ENCODE results near the gene NDUFA6.
"Not testable (repeated sequence)": the region's sequence is repeated elsewhere in the genome, so short reads cannot be mapped to it uniquely, and the experiment has no call there.

Gene NDUFA6

DNA sequence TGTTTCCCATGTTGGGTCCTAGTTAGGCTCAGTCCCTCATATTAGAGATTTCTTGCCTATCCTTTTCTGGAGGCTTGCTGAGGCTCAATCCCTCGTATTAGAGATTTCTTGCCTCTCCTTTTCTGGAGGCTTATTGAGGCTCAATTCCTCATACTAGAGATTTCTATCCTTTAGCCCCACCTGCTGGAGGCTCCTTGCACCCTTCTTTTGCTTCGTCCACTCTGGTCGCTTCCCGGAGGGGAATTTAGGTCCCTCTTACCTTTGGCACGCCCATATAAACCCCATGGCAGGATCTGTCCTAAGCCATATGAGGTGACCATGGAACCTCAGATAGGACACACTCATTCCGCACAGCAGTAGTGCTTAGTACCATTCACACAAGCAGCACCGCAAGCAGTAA, 24.1 kb upstream of the NDUFA6 start:
- DNase-seq (ENCODE audit: low read depth in 1 of 2, low spot score in 1 of 2): no peak

DNA sequence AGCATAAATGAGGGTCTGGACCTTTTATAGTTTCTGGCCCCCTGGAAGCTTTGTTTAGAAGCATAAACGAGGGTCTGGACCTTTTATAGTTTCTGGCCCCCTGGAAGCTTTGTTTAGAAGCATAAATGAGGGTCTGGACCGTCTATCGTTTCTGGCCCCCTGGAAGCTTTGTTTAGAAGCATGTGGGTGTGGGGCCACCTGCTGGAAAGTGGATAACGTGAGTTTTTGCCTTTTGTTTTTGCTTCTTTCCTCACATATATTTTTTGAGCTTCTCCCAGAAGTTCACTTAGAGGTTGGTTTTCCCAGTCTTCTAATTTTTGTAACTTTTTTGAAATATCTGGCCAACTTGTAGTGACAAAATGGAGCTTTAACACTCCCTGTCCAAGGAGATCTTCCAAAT, 22.2 kb upstream of the NDUFA6 start:
- not testable (repeated sequence) for DNase-seq (ENCODE audit: low read depth in 1 of 2, low spot score in 1 of 2)

DNA sequence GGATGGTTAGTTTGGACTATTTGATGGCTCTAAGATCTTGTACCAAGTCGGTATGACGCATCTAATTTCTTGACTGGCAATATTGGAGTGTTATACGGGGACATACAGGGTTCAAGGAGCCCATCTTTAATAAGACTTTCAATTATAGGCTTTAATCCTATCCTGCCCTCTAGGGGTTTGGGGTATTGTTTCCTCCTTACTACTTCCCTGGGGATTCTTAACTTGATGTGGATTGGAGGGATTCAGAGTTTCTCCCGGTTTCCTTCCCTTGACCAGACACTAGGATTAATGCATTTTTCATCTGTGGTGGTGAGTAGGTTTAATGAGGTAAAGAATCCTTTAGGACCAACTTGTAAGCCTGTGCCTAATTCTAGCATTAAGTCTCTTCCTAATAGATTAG, 21.2 kb upstream of the NDUFA6 start:
- no peak for DNase-seq (ENCODE audit: low read depth in 1 of 2, low spot score in 1 of 2)

DNA sequence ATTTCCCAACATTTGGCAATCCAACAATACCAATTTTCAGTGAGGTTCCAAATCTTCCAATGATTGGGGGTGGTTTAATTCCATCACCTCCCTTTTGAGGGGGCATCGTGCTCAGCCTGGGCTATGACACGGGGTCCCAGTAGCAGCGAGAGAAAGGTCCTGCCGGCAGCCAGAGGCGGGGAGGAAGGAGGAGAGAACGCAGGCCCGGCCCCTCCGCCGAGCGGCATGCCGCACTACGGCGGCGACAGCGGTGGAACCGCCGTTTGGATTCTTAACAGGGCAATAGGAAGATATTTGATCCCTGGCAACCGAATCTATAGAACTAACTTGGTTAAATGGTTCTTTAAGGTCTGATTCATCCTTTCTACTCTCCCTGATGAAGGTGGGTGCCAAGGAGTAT, 18.3 kb upstream of the NDUFA6 start:
- no peak for DNase-seq (ENCODE audit: low read depth in 1 of 2, low spot score in 1 of 2)

DNA sequence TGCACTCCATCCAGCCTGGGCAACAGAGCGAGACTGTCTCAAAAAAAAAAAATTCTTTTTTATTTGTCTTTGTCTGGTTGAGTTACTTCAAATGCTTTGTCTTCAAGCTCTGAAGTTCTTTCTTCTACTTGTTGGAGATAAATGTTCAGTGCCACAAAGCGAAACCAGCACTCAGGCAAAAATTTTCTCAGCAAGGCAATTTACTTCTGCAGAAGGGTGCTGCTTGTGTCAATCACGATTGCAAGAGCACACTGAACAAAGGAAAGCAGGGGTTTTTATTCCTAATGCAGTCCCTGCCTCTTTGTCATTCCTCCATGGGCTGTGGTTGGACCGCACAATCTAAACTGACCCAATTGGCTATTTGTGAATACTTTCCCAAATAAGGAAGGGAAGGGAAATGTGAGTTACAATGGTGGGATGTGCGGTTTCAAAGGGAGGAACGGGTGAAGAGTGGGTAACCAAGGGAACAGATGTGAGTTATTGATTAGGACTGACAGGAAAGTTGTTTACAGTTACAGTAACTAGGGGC, 13.8 kb upstream of the NDUFA6 start:
- DNase-seq (ENCODE audit: low read depth in 1 of 2, low spot score in 1 of 2): not testable (repeated sequence)

DNA sequence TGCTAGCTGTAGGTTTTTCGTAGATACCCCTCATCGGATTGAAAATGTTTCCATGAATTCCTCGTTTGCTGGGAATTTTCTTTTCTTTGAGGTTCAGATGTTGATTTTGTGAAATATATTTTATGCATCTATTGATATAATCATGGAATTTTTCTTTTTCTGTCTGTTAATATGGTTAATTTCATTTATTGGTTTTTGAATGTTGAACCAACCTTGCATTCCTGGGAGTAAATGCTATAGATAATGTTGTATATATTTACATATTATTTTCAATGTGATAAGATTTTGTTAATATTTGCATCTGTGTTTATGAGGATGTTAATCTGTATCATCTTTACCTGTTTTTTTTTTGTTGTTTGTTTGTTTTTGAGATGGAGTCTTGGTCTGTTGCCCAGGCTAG, 10.6 kb upstream of the NDUFA6 start:
- DNase-seq (ENCODE audit: low read depth in 1 of 2, low spot score in 1 of 2): no peak

DNA sequence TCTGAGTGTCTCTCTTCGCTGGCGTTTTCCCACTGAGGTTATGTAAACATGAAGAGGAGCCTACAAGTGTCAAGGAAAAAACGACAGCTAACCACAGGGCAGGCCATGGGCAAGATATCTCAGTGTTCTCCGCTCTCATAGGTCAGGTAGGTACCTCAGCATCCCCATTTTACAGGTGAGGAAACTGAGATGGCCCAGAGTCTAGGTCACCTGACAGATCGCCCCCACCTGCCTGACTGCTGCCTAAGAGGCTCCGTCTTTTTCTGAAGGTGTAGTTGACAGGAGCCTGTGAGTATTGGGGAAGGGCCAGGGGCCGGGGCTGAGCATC, 847 bp upstream of the NDUFA6 start:
- no peak for DNase-seq (ENCODE audit: low read depth in 1 of 2, low spot score in 1 of 2)

DNA sequence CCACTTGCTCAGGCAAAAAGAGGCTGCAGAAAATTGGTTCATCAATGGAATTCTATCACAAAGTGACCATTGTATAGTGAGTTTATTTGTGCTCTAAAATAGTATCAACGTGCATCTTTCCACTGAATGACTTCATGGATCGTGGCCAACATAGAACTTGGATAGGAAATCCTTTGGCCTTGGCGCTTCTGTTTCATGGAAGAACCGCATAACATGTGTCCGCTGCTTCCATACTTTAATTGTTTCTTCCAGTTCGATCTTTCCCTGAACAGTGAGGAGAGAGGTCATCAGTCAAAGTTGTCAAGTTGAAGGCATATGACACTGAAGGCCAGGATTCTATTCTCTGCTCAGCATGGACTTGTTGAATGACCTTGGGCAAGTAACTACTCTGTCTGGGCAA, 4.5 kb downstream of the NDUFA6 start:
- no peak for DNase-seq (ENCODE audit: low read depth in 1 of 2, low spot score in 1 of 2)

DNA sequence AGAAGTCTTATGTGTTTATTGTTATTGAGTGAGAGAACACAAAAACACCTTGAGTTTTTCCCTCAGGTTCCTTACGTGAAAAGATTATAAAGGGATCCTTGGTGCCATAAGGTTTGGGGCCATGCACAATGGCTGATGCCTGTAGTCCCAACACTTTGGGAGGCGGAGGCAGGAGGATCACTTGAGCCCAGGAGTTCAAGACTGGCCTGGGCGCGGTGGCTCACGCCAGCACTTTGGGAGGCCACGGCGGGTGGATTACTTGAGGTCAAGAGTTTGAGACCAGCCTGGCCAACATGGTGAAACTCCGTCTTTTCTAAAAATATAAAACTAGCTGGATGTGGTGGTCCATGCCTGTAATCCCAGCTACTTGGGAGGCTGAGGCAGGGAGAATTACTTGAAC, 5.7 kb downstream of the NDUFA6 start:
- DNase-seq (ENCODE audit: low read depth in 1 of 2, low spot score in 1 of 2): no peak

DNA sequence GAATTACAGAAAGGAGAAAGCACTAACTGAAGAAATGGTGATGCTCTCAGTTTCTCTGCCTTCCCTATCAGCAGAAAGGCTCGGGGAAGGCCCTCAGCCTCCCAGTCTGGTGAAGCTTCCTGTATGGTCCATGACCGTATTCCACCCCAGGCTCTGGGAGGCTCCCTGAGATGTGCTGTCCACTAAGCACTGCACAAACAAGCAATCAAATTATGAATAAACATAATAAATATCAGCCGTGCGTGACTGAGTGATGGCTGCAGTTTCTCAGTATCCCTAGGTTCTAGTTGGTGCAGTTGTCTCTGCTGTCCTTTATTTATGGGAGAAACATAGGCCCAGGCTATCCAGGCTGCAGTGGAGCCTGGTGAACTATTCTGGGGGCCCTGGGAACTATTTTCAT, 7.5 kb downstream of the NDUFA6 start:
- no peak for DNase-seq (ENCODE audit: low read depth in 1 of 2, low spot score in 1 of 2)

DNA sequence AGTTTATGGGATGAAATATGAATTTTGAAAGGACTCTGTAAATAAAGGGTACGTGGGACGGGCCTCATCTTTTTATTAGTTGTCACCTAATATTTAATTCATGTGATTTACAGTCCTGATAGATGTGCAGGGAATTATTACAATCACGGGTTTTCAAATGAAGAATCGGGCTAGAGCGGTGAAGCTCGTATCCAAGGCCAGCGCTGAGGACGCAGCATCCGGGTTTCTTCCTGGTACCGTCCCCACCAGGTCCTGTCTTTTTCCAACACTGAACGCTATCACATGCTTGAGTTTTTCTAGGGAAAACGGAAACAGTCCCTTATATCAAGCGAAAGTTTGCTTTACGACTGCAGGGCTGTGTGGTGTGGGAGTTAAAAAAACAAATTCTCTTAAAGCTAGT, 10.3 kb downstream of the NDUFA6 start:
- no peak for DNase-seq (ENCODE audit: low read depth in 1 of 2, low spot score in 1 of 2)

DNA sequence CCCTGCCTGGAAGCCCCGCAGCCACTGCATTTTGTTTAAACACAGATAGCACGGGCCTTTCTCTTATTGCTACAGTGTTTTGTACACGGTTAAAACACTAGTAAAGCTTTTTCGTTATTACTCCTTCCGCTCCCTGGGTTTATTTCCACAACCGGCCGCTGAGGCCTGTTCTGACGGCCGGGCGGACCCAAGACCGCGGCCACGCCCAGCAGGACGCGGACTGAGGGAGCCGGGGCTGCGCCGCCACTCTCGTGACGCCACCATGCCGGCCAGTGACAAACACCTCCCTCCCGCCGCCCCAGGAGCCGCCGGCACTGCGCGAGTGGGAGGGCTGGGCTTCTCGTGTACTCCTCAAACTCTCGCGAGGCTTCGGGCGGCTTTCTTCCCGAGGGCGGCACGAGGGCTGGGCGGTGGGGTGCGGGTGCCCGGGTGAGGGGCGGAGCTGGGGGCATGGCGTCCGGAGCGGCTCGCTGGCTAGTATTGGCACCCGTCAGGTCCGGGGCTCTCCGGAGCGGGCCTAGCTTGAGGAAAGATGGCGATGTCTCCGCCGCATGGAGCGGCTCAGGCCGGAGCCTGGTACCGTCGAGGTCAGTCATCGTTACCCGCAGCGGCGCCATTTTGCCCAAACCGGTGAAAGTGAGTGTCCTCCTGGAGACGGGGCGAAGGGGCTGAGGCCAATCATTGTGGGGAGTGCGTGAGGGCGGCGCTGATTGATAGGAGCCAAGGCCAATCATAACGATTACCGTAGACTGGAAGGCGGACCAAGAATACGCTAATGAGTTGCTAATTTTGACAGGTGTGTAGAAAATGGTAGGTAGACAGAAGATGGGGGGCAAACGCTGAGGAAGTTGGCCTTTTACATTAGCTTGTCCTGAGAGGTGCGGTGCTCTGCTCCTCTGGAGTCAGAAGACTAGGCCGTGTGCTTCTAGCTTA, 11.0 kb downstream of the NDUFA6 start, which contains the start of gene SMDT1:
SMDT1 (plus strand) TSS at position 382 of the 933 bp plus-strand sequence; CDS start at position 451, 69 bp downstream.
- DNase-seq (ENCODE audit: low read depth in 1 of 2, low spot score in 1 of 2): peak; percentile 95 to 97

DNA sequence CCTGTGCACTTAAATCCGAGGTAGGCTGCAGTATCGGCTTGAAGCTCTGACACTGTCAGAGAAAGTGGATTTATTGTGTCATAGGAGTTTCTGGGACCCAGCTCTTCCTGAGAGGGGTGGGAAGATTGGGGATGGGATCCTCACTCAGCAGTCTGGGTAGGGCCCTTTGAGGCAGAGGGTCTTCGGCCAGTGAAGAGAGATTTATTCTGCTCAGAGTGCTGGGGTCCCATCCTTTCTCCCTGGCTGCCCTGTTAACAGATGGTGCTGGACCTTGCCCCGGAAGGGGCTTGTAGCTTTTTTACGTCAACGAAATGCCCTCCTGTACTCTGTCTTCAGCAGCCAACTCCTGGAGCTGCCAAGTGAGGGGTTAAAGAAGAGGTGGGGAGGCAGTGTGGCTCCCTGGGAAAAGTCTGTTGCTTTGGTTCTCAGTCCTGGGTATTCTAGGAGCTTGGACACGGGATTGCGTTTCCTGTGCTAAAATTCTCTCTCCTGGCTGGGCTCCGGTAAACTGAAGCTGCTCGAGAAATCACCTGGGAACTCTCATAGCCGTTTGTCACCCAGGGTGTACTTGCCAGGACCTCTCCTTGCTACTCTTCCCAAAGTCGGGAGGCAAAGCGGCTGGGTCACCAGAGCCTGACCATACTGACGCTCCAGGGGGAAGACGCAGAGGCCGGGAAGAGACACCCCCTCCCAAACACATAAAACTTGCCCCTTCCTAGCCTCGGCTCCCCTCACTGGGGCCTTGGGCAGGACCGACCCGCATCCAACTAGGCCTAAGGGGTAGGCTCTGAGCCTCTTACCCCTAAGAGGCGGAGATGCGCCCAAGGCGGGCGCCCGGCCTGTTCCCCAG, 11.9 kb downstream of the NDUFA6 start:
- DNase-seq (ENCODE audit: low read depth in 1 of 2, low spot score in 1 of 2): no peak

DNA sequence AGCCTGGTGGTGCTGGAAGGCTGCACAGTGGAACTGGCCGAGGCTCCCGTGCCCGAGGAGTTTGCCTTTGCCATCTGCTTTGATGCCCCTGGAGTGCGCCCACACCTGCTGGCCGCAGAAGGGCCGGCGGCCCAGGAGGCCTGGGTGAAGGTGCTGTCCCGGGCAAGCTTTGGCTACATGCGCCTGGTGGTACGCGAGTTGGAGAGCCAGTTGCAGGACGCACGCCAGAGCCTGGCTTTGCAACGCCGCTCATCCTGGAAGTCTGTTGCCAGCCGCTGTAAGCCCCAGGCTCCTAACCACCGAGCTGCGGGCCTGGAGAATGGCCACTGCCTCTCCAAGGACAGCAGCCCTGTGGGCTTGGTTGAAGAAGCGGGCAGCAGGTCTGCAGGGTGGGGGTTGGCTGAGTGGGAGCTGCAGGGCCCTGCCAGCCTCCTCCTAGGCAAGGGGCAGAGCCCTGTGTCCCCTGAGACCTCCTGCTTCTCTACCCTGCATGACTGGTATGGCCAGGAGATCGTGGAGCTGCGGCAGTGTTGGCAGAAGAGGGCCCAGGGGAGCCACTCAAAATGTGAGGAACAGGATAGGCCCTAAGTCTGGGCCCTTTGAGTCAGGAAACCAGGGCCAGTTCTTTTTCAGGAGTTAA, 13.0 kb downstream of the NDUFA6 start:
- DNase-seq (ENCODE audit: low read depth in 1 of 2, low spot score in 1 of 2): no peak

DNA sequence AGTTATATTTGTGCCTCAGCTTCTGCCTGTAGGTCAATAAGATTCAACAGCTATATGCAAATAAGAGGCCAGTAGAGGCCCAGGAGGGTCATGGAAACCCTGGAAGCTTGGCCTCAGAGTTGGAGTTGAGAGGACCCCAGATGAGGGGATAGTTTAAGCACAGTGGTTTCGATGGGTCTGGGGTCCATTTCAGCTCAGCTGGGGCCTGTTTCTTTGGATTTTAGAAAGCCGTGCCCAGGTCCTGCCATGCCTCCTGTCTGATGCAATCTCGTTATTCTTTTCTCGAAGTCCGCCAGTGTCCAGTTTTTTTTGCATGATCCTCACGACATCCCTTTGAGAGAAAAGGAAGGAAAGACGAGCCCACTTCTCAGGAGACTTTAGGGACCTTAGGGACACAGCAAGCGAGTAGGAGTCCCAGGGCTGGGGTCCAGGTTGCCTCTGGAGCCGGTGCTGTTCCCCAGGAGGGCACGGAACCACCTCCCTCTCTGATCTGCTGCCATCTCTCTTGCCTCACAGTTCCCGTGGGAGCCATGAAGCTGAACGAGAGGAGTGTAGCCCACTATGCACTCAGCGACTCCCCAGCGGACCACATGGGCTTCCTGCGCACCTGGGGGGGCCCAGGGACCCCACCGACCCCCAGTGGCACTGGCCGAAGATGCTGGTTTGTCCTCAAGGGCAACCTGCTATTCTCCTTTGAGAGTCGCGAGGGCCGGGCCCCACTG, 13.6 kb downstream of the NDUFA6 start:
- DNase-seq (ENCODE audit: low read depth in 1 of 2, low spot score in 1 of 2): no peak

DNA sequence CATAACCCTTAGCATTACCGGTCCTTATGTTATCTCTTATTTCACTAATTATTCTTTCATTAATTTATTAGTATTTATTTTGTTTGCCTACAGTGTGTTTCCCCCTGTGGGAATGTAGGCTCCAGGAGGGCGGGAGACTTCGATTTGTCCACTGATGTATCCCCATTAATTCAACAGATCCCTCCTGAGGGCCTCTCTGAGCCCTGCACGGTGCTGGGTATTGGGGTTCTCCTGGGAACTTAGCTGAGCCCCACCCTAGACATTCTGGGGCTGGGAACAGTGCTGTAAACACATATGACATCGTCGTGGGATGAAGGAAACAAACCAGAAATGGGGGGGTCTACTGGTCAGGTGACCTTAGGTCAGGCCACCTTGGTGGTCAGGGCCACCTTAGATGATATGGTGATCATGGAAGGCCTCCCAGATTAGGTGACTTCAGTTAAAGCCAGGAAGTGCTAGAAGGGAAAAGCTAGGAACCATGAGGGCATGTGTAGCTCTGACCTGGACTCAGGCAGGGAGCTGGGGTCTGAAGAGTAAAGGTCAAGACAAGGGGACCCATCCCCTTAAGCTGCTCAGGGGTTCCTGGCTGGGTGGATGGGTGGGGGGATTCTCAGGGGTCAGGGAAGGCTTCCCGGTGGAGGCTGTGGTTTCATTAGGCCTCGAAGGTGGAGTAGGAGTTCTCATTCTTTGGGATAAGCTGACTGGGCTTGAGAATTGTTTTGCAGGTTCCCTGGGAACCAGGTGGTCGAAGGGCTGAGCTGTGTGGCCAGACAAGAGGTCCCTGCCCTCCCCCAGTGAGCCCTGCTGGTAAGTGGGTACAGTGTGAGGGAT, 15.5 kb downstream of the NDUFA6 start:
- DNase-seq (ENCODE audit: low read depth in 1 of 2, low spot score in 1 of 2): no peak

DNA sequence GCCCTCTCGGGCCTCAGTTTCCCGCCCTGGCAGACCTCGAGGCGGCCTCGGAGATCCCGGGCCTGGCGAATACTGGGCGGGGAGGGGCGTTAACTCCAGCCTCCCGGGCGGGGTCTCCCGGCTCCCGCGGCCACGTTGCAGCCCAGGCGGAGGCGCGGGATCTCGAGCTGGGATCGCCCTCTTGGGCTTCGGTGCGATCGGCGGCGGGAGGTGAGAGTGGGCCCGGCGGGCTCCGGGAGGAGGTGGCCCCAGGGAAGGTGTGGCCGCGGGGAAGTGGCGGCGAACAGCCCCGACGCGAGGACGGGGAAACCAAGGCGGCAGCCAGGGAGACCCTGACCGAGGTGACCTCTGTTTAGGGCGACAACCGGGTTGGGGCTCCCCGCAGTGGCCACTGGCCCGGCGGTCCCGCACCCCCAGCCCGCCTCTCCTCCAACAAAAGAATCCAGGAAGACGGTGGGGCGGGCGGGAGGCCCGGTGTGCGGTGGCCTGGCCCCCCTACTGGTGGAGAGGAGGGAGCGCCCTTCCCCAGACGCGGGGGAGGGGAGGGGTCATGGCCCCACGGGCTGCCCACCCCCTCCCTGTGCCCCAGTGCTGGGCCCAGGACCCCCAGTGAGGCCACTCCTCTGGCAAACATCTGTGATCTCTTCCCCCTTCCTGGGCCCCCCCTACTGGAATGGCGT, 16.3 kb downstream of the NDUFA6 start, which contains the start of gene PHETA2:
PHETA2 (plus strand) TSS at position 117 of the 680 bp plus-strand sequence. CDS start 3,046 bp downstream, outside the sequence.
- DNase-seq (ENCODE audit: low read depth in 1 of 2, low spot score in 1 of 2): peak in 1 of 2 donors; percentile 28

DNA sequence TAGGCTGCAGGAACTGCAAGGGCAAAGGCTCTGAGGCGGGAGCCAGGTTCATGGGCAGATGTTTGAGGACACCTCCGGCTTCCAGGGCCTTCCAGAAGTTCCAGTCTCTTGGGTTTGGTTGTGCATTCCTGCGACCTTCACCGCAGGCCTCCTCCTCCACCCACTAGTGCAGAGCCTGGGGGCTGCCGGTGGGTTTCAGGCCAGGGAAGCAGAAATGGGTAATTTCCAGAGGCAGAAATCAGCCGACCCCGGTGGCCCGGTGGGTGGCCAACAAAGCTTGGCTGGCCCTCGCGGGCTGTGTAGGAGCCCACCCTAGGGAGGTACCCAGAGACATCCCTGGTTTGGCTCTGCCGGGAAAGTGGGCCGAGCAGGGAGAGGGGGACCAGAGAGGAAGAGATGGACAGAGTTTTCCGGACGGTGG, 16.9 kb downstream of the NDUFA6 start:
- no peak for DNase-seq (ENCODE audit: low read depth in 1 of 2, low spot score in 1 of 2)
